WTC11 (cell line): ENCODE data around the gene CEP126. TPM values are rescaled to one million over a fixed set of nuclear protein-coding genes. Genes with fewer than 3 reads are reported as not detected.

Experiments used
- ATAC-seq: fragments of 200-7000 bp; cut with Tn5 transposase; 2 replicates; pipeline ENCODE4 v1.10.0; 2021; ENCODE audit warnings: mild to moderate bottlenecking, moderate library complexity
- CTCF ChIA-PET: fragments of 300-600 bp; sonication (Branson Sonifier 250); formaldehyde crosslinking; loops from one replicate; lab custom pipeline; 2021; ENCODE audit warnings: antibody characterized with exemption; lab: Charles Lee
- POLR2A ChIA-PET: fragments of 350-600 bp; sonication (Branson Sonifier 250); formaldehyde crosslinking; loops from one replicate; lab custom pipeline; 2021; ENCODE audit warnings: antibody characterized with exemption; lab: Charles Lee
- DNase-seq: peaks from one replicate; pipeline ENCODE4 v3.0.0; 2021; ENCODE audit warnings: low spot score
- H3K27ac Mint-ChIP-seq: 2 replicates; pipeline ENCODE4 v1.8.0; 2021; ENCODE audit warnings: mixed read lengths
- H3K27me3 Mint-ChIP-seq: 2 replicates; pipeline ENCODE4 v1.8.0; 2021; ENCODE audit warnings: low read depth, mild to moderate bottlenecking, moderate library complexity, mixed read lengths
- H3K36me3 Mint-ChIP-seq: 2 replicates; pipeline ENCODE4 v1.8.0; 2021; ENCODE audit warnings: mixed read lengths
- H3K4me1 Mint-ChIP-seq: 2 replicates; pipeline ENCODE4 v1.8.0; 2022; ENCODE audit warnings: mixed read lengths
- H3K4me3 Mint-ChIP-seq: 2 replicates; pipeline ENCODE4 v1.8.0; 2021; ENCODE audit warnings: mild to moderate bottlenecking, moderate library complexity, mixed read lengths
- H3K9me3 Mint-ChIP-seq: 2 replicates; pipeline ENCODE4 v1.8.0; 2021; ENCODE audit warnings: mixed read lengths
- CREB1 ChIP-seq: sonication (generic); formaldehyde crosslinking; IDR thresholded peaks from 2 replicates; pipeline ENCODE4 v1.8.0; 2023; ENCODE audit warnings: mild to moderate bottlenecking, missing genetic modification reagents
- ESRRA ChIP-seq: sonication (generic); formaldehyde crosslinking; IDR thresholded peaks from 2 replicates; pipeline ENCODE4 v1.8.1; 2022; ENCODE audit warnings: mild to moderate bottlenecking, missing genetic modification reagents, borderline replicate concordance
- ETV6 ChIP-seq: sonication (generic); formaldehyde crosslinking; IDR thresholded peaks from 2 replicates; pipeline ENCODE4 v1.8.1; 2022; ENCODE audit warnings: mild to moderate bottlenecking, missing genetic modification reagents
- MXD4 ChIP-seq: fragments of 250-450 bp; sonication (Bioruptor Pico); IDR thresholded peaks from 2 replicates; pipeline ENCODE4 v1.8.0; 2021; ENCODE audit warnings: mild to moderate bottlenecking, moderate library complexity, borderline replicate concordance
- NFATC4 ChIP-seq: fragments of 250-450 bp; sonication (Bioruptor Pico); IDR thresholded peaks from 2 replicates; pipeline ENCODE4 v1.9.0; 2021; ENCODE audit warnings: mild to moderate bottlenecking
- NFE2L1 ChIP-seq: sonication (generic); formaldehyde crosslinking; IDR thresholded peaks from 2 replicates; pipeline ENCODE4 v1.8.1; 2023; ENCODE audit warnings: missing genetic modification reagents
- NFYB ChIP-seq: sonication (generic); formaldehyde crosslinking; conservative IDR thresholded peaks from 2 replicates; pipeline ENCODE4 v1.8.0; 2022; ENCODE audit warnings: low read depth, missing genetic modification reagents
- RELA ChIP-seq: sonication (generic); formaldehyde crosslinking; IDR thresholded peaks from 2 replicates; pipeline ENCODE4 v1.8.1; 2022; ENCODE audit warnings: missing genetic modification reagents, mild to moderate bottlenecking, borderline replicate concordance
- SP1 ChIP-seq: sonication (generic); formaldehyde crosslinking; conservative IDR thresholded peaks from 2 replicates; pipeline ENCODE4 v1.8.1; 2022; ENCODE audit warnings: missing genetic modification reagents
- total RNA-seq: library from RNA; stranded (reverse); gene quantifications from 3 replicates; pipeline ENCODE4 v1.2.3, GENCODE V29; 2021
- TF ChIP-seq, protein P1 (sequence below): sonication (generic); formaldehyde crosslinking; IDR thresholded peaks from 2 replicates; pipeline ENCODE4 v1.8.1; 2023; ENCODE audit warnings: mild to moderate bottlenecking, missing genetic modification reagents, moderate library complexity
- TF ChIP-seq, protein P2 (sequence below): fragments of 250-450 bp; sonication (Bioruptor Pico); conservative IDR thresholded peaks from 2 replicates; pipeline ENCODE4 v1.9.0; 2021; ENCODE audit warnings: mild to moderate bottlenecking
- TF ChIP-seq, protein P3 (sequence below): sonication (generic); formaldehyde crosslinking; IDR thresholded peaks from 2 replicates; pipeline ENCODE4 v1.8.1; 2022; ENCODE audit warnings: mild to moderate bottlenecking, moderate library complexity, missing genetic modification reagents
- TF ChIP-seq, protein P4 (sequence below): sonication (generic); formaldehyde crosslinking; IDR thresholded peaks from 2 replicates; pipeline ENCODE4 v1.8.1; 2023; ENCODE audit warnings: mild to moderate bottlenecking, missing genetic modification reagents, moderate library complexity
- TF ChIP-seq, protein P5 (sequence below): sonication (generic); formaldehyde crosslinking; IDR thresholded peaks from 2 replicates; pipeline ENCODE4 v1.8.0; 2022; ENCODE audit warnings: mild to moderate bottlenecking, missing genetic modification reagents
- TF ChIP-seq, protein P6 (sequence below): fragments of 200-600 bp; IDR thresholded peaks from 2 replicates; pipeline ENCODE4 v1.8.0; 2022; ENCODE audit warnings: antibody characterized with exemption
- TF ChIP-seq, protein P7 (sequence below): fragments of 250-450 bp; sonication (Bioruptor Pico); IDR thresholded peaks from 2 replicates; pipeline ENCODE4 v1.8.0; 2021; ENCODE audit warnings: mild to moderate bottlenecking

Gene CEP126
- total RNA-seq, 1 experiment from 2014 or later: 2.4 TPM

DNA sequence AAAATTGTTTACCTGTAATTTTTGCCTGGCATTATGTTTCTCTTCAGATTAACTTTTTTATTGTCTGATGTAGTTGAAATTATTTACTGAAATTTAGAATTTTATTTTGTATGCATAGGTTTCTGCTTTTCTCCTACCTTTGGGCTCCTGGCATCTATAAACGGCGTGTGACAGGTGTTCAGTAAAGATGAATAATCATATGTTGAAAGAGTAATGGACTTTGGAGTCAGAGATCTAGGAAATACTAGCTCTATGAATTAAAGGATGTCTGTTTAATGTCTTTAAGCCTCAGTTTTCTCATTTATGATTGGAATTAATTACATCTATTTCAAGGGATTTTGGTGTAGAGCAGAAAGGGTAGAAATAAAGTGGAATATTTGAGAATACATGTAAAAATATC lies 8.7 kb downstream of the CEP126 start:
- H3K4me3 Mint-ChIP-seq: no peak overlapping the region
- CTCF ChIA-PET: no interaction called here
- H3K36me3 Mint-ChIP-seq: no peaks in the 10 kb centered on the region
- TF ChIP-seq NFYB (CRISPR knock-in tag): no peak
- no peak for TF ChIP-seq CREB1 (CRISPR knock-in tag)
- TF ChIP-seq SP1 (CRISPR knock-in tag): no peak
- TF ChIP-seq MXD4 (CRISPR knock-in tag): no peak
- TF ChIP-seq NFE2L1 (CRISPR knock-in tag): no peak
- TF ChIP-seq, protein P1, sequence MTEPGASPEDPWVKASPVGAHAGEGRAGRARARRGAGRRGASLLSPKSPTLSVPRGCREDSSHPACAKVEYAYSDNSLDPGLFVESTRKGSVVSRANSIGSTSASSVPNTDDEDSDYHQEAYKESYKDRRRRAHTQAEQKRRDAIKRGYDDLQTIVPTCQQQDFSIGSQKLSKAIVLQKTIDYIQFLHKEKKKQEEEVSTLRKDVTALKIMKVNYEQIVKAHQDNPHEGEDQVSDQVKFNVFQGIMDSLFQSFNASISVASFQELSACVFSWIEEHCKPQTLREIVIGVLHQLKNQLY (CRISPR knock-in tag): no peak
- no peak for TF ChIP-seq ESRRA (CRISPR knock-in tag)
- no peak for TF ChIP-seq RELA (CRISPR knock-in tag)
- TF ChIP-seq, protein P2, sequence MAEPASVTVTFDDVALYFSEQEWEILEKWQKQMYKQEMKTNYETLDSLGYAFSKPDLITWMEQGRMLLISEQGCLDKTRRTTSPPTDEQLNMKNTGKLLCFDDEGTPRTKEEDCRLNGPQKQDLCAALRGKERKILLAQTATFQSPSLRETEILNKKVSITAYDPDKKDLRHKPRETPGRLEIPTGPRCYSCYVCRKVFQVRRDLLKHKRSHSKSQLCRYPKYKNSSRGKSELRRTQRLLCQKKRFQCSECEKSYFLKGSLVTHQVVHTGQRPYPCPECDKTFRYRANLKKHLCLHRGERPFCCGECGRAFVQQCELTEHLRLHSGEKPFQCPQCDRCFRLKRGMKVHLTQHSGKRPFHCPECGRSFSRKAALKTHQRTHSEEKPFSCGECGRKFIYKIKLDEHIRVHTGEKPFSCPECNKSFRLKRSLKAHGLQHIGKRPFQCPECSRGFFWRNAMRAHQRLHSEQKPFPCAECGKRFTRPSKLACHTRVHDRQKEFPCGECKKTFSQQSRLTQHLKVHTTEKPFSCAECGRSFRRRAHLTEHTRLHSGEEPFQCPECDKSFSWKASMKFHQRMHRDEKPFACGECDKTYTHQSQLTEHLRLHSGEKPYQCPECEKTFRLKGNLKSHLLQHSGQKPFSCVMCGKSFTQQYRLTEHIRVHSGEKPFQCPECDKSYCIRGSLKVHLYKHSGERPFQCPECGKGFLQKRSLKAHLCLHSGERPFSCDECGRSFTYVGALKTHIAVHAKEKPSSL (CRISPR knock-in tag): no peak
- DNase-seq: no peak
- no peaks in the 10 kb centered on the region for H3K9me3 Mint-ChIP-seq
- no peak overlapping the region for H3K27ac Mint-ChIP-seq
- ATAC-seq: no peak
- POLR2A ChIA-PET: no interaction called here
- no peaks in the 10 kb centered on the region for H3K27me3 Mint-ChIP-seq
- H3K4me1 Mint-ChIP-seq: no peaks in the 10 kb centered on the region

DNA sequence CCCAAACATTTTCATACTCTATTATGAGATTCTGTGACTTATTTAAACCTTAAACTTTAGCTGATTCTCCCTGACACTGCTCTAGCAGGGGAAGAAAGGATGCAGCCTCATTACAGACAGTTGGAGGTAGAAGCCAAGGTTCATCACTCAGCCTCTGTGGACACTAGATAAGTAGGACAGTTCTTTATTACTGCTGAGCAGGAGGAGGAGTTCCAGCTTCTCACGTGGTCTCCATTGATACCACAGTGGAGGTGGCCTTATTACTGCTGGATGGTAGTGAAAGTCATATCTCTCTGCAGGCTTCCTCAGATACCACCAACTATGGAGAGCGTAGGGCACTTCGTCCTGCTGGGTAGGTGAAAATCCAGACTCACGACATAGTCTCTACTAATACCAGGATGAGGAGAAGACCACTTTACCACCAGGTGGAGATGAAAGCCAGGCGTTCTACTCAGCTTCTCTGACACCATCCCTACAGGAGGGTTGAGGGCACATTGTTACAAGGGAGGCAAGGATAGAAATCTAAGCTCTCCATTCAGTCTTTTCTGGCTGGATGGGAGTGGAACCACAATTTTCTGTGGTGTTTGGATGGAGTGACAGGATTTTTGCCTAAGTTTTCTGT lies 14.6 kb downstream of the CEP126 start:
- no peaks in the 10 kb centered on the region for H3K36me3 Mint-ChIP-seq
- peak; percentile 41 for ATAC-seq
- H3K9me3 Mint-ChIP-seq: peaks cover 4% of the 10 kb centered on the region; the same call in 1 of the 2 replicates
- ChIA-PET CTCF (interaction anchor here (1.1 to 2.1 kb wide), 3 partner anchors 15 to 78 kb away, joined by 3 to 9 read pairs (median 4); partner anchors contain the start of gene CEP126), POLR2A (no interaction called here)
- TF ChIP-seq ETV6 (no peak), SP1 (CRISPR knock-in tag) (no peak), NFATC4 (CRISPR knock-in tag) (no peak)
- TF ChIP-seq, protein P3, sequence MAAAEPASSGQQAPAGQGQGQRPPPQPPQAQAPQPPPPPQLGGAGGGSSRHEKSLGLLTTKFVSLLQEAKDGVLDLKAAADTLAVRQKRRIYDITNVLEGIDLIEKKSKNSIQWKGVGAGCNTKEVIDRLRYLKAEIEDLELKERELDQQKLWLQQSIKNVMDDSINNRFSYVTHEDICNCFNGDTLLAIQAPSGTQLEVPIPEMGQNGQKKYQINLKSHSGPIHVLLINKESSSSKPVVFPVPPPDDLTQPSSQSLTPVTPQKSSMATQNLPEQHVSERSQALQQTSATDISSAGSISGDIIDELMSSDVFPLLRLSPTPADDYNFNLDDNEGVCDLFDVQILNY (CRISPR knock-in tag): no peak
- TF ChIP-seq, protein P4, sequence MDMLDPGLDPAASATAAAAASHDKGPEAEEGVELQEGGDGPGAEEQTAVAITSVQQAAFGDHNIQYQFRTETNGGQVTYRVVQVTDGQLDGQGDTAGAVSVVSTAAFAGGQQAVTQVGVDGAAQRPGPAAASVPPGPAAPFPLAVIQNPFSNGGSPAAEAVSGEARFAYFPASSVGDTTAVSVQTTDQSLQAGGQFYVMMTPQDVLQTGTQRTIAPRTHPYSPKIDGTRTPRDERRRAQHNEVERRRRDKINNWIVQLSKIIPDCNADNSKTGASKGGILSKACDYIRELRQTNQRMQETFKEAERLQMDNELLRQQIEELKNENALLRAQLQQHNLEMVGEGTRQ: no peak
- TF ChIP-seq, protein P5, sequence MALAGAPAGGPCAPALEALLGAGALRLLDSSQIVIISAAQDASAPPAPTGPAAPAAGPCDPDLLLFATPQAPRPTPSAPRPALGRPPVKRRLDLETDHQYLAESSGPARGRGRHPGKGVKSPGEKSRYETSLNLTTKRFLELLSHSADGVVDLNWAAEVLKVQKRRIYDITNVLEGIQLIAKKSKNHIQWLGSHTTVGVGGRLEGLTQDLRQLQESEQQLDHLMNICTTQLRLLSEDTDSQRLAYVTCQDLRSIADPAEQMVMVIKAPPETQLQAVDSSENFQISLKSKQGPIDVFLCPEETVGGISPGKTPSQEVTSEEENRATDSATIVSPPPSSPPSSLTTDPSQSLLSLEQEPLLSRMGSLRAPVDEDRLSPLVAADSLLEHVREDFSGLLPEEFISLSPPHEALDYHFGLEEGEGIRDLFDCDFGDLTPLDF (CRISPR knock-in tag): no peak
- TF ChIP-seq, protein P6, sequence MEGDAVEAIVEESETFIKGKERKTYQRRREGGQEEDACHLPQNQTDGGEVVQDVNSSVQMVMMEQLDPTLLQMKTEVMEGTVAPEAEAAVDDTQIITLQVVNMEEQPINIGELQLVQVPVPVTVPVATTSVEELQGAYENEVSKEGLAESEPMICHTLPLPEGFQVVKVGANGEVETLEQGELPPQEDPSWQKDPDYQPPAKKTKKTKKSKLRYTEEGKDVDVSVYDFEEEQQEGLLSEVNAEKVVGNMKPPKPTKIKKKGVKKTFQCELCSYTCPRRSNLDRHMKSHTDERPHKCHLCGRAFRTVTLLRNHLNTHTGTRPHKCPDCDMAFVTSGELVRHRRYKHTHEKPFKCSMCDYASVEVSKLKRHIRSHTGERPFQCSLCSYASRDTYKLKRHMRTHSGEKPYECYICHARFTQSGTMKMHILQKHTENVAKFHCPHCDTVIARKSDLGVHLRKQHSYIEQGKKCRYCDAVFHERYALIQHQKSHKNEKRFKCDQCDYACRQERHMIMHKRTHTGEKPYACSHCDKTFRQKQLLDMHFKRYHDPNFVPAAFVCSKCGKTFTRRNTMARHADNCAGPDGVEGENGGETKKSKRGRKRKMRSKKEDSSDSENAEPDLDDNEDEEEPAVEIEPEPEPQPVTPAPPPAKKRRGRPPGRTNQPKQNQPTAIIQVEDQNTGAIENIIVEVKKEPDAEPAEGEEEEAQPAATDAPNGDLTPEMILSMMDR: no peak
- TF ChIP-seq, protein P7, sequence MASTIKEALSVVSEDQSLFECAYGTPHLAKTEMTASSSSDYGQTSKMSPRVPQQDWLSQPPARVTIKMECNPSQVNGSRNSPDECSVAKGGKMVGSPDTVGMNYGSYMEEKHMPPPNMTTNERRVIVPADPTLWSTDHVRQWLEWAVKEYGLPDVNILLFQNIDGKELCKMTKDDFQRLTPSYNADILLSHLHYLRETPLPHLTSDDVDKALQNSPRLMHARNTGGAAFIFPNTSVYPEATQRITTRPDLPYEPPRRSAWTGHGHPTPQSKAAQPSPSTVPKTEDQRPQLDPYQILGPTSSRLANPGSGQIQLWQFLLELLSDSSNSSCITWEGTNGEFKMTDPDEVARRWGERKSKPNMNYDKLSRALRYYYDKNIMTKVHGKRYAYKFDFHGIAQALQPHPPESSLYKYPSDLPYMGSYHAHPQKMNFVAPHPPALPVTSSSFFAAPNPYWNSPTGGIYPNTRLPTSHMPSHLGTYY (CRISPR knock-in tag): no peak
- no peak overlapping the region for H3K4me3 Mint-ChIP-seq
- no peaks in the 10 kb centered on the region for H3K27me3 Mint-ChIP-seq
- no peak for DNase-seq
- no peak overlapping the region for H3K27ac Mint-ChIP-seq
- no peaks in the 10 kb centered on the region for H3K4me1 Mint-ChIP-seq
